Large intestine (tissue), 3 donors: ENCODE data around the gene NLRP13. TPM values are rescaled to one million over a fixed set of nuclear protein-coding genes. Genes with fewer than 3 reads are reported as not detected.
"Not testable (repeated sequence)": the region's sequence is repeated elsewhere in the genome, so short reads cannot be mapped to it uniquely, and the experiment has no call there.

Experiments used
- DNase-seq, 2 donors: peaks; one replicate each; pipeline versions ENCODE4 v3.0.0 to v3.0.0-alpha.2; 2013
- H3K27ac ChIP-seq: one replicate; pipeline ENCODE4 v1.5.1; 2013; ENCODE audit warnings: low read length
- H3K27me3 ChIP-seq: 2 replicates; pipeline ENCODE4 v1.6.1; 2013; ENCODE audit warnings: low read length; ENCODE audit not compliant: control insufficient read depth, insufficient read depth
- H3K36me3 ChIP-seq: 2 replicates; pipeline ENCODE4 v1.6.1; 2013; ENCODE audit warnings: low read length; ENCODE audit not compliant: control insufficient read depth, insufficient read depth
- H3K4me1 ChIP-seq: one replicate; pipeline ENCODE4 v1.6.1; 2013; ENCODE audit warnings: low read length; ENCODE audit not compliant: control insufficient read depth, insufficient read depth
- H3K4me3 ChIP-seq: one replicate; pipeline ENCODE4 v1.5.1; 2013; ENCODE audit warnings: low read length
- H3K9me3 ChIP-seq: one replicate; pipeline ENCODE4 v1.6.1; 2013; ENCODE audit warnings: mild to moderate bottlenecking, low read depth, low read length, moderate library complexity; ENCODE audit not compliant: control insufficient read depth
- WGBS: methylation state at CpG from one replicate; pipeline ENCODE4 v1.1.5; 2013; ENCODE audit warnings: low lambda C conversion rate; ENCODE audit not compliant: insufficient coverage; 5-methylcytosine and 5-hydroxymethylcytosine counted together
- polyA plus RNA-seq: library from polyadenylated mRNA; unstranded; fragments of 120-200 nt; gene quantifications from one replicate; pipeline ENCODE4 v1.2.1, GENCODE V29; 2013

Gene NLRP13
- polyA plus RNA-seq, 1 donor: not detected

GRCh38 chr19:55939206-55939605 lies 7.1 kb upstream of the NLRP13 start:
- Histone ChIP-seq H3K4me1 (no peaks in the 10 kb centered on the region), H3K27me3 (no peaks in the 10 kb centered on the region), H3K27ac (no peak overlapping the region), H3K4me3 (no peak overlapping the region), H3K36me3 (no peaks in the 10 kb centered on the region), H3K9me3 (no peaks in the 10 kb centered on the region)
- no CpG with 5 or more reads among the region's 7 CpGs for WGBS
- DNase-seq: no peak

- WGBS: no CpG with 5 or more reads among the region's 9 CpGs
- no peak overlapping the region for H3K27ac ChIP-seq
- H3K36me3 ChIP-seq: no peaks in the 10 kb centered on the region
- H3K4me1 ChIP-seq: no peaks in the 10 kb centered on the region
- no peak overlapping the region for H3K4me3 ChIP-seq
- DNase-seq: no peak
- H3K9me3 ChIP-seq: no peaks in the 10 kb centered on the region
- H3K27me3 ChIP-seq: no peaks in the 10 kb centered on the region
These were observed 3.1 kb upstream of the NLRP13 start for GRCh38 chr19:55935206-55935605.

GRCh38 chr19:55930996-55931515 lies 1.1 kb downstream of the NLRP13 start:
- H3K9me3 ChIP-seq: no peaks in the 10 kb centered on the region
- no peak overlapping the region for H3K27ac ChIP-seq
- WGBS: 90% methylated on average over 2 of the region's 14 CpGs
- no peaks in the 10 kb centered on the region for H3K36me3 ChIP-seq
- no peak for DNase-seq
- no peaks in the 10 kb centered on the region for H3K4me1 ChIP-seq
- H3K27me3 ChIP-seq: no peaks in the 10 kb centered on the region
- no peak overlapping the region for H3K4me3 ChIP-seq

GRCh38 chr19:55929258-55929657 lies 2.9 kb downstream of the NLRP13 start:
- not testable (repeated sequence) for H3K9me3 ChIP-seq, DNase-seq, H3K27me3 ChIP-seq, H3K4me1 ChIP-seq, H3K27ac ChIP-seq, H3K4me3 ChIP-seq, H3K36me3 ChIP-seq
- WGBS: no CpG with 5 or more reads among the region's 5 CpGs

GRCh38 chr19:55927991-55928390 lies 4.1 kb downstream of the NLRP13 start:
- no peaks in the 10 kb centered on the region for H3K9me3 ChIP-seq
- H3K27me3 ChIP-seq: no peaks in the 10 kb centered on the region
- no peaks in the 10 kb centered on the region for H3K36me3 ChIP-seq
- DNase-seq: no peak
- H3K4me3 ChIP-seq: no peak overlapping the region
- no peaks in the 10 kb centered on the region for H3K4me1 ChIP-seq
- whole genome bisulfite sequencing: no CpG with 5 or more reads among the region's 8 CpGs
- H3K27ac ChIP-seq: no peak overlapping the region

- Histone ChIP-seq H3K9me3 (no peaks in the 10 kb centered on the region), H3K4me3 (no peak overlapping the region), H3K27me3 (no peaks in the 10 kb centered on the region), H3K4me1 (no peaks in the 10 kb centered on the region), H3K27ac (no peak overlapping the region), H3K36me3 (no peaks in the 10 kb centered on the region)
- WGBS: 67% methylated on average over 3 of the region's 5 CpGs
- no peak for DNase-seq
These were observed 8.6 kb downstream of the NLRP13 start for GRCh38 chr19:55923556-55923955.

- Histone ChIP-seq H3K9me3 (no peaks in the 10 kb centered on the region), H3K4me1 (no peaks in the 10 kb centered on the region), H3K36me3 (no peaks in the 10 kb centered on the region), H3K4me3 (no peak overlapping the region), H3K27ac (no peak overlapping the region), H3K27me3 (no peaks in the 10 kb centered on the region)
- WGBS: 80% methylated on average over 2 of the region's 9 CpGs
- no peak for DNase-seq
These were observed 18.4 kb downstream of the NLRP13 start for GRCh38 chr19:55913643-55914268.

- Histone ChIP-seq H3K4me1 (no peaks in the 10 kb centered on the region), H3K9me3 (no peaks in the 10 kb centered on the region), H3K36me3 (no peaks in the 10 kb centered on the region), H3K27me3 (no peaks in the 10 kb centered on the region), H3K27ac (no peak overlapping the region), H3K4me3 (no peak overlapping the region)
- no peak for DNase-seq
- WGBS: 75% methylated on average over 2 of the region's 7 CpGs
These were observed 19.2 kb downstream of the NLRP13 start for GRCh38 chr19:55912916-55913315.

- no peaks in the 10 kb centered on the region for H3K9me3 ChIP-seq
- H3K4me3 ChIP-seq: no peak overlapping the region
- 33% methylated on average over 1 of the region's 2 CpGs for WGBS
- no peaks in the 10 kb centered on the region for H3K4me1 ChIP-seq
- H3K36me3 ChIP-seq: no peaks in the 10 kb centered on the region
- no peak overlapping the region for H3K27ac ChIP-seq
- no peaks in the 10 kb centered on the region for H3K27me3 ChIP-seq
- no peak for DNase-seq
These were observed 22.3 kb downstream of the NLRP13 start for GRCh38 chr19:55909801-55910200.

- H3K4me1 ChIP-seq: no peaks in the 10 kb centered on the region
- no peak overlapping the region for H3K27ac ChIP-seq
- DNase-seq: no peak
- H3K27me3 ChIP-seq: no peaks in the 10 kb centered on the region
- no peak overlapping the region for H3K4me3 ChIP-seq
- H3K36me3 ChIP-seq: no peaks in the 10 kb centered on the region
- WGBS: no CpG with 5 or more reads among the region's 3 CpGs
- H3K9me3 ChIP-seq: no peaks in the 10 kb centered on the region
These were observed 24.4 kb downstream of the NLRP13 start for GRCh38 chr19:55907746-55908145.

- Histone ChIP-seq H3K4me3 (no peak overlapping the region), H3K9me3 (no peaks in the 10 kb centered on the region), H3K27me3 (no peaks in the 10 kb centered on the region), H3K4me1 (no peaks in the 10 kb centered on the region), H3K27ac (no peak overlapping the region), H3K36me3 (no peaks in the 10 kb centered on the region)
- no CpG with 5 or more reads among the region's 7 CpGs for WGBS
- DNase-seq: no peak
These were observed 24.9 kb downstream of the NLRP13 start for GRCh38 chr19:55907286-55907685.
